Endothelial cell (in vitro differentiated cells): Measurements from ENCODE around the gene ZMIZ1. TPM values are rescaled to one million over a fixed set of nuclear protein-coding genes. Genes with fewer than 3 reads are reported as not detected.

Experiments used
- DNase-seq: peaks from one replicate; pipeline ENCODE4 v3.0.0; 2021; ENCODE audit warnings: low spot score
- H3K27ac Mint-ChIP-seq: one replicate; pipeline ENCODE4 v1.8.0; 2021; ENCODE audit warnings: mixed read lengths, inconsistent platforms; ENCODE audit not compliant: unreplicated experiment
- H3K27me3 Mint-ChIP-seq: one replicate; pipeline ENCODE4 v1.8.0; 2021; ENCODE audit warnings: mild to moderate bottlenecking, moderate library complexity, mixed read lengths, inconsistent platforms; ENCODE audit not compliant: unreplicated experiment
- H3K36me3 Mint-ChIP-seq: one replicate; pipeline ENCODE4 v1.8.0; 2021; ENCODE audit warnings: mild to moderate bottlenecking, low read depth, mixed read lengths, inconsistent platforms; ENCODE audit not compliant: unreplicated experiment
- H3K4me1 Mint-ChIP-seq: one replicate; pipeline ENCODE4 v1.8.0; 2021; ENCODE audit warnings: mild to moderate bottlenecking, mixed read lengths, inconsistent platforms; ENCODE audit not compliant: unreplicated experiment
- H3K4me3 Mint-ChIP-seq: one replicate; pipeline ENCODE4 v1.8.0; 2021; ENCODE audit warnings: mild to moderate bottlenecking, mixed read lengths, inconsistent platforms; ENCODE audit not compliant: unreplicated experiment
- H3K9me3 Mint-ChIP-seq: one replicate; pipeline ENCODE4 v1.8.0; 2021; ENCODE audit warnings: mixed read lengths, inconsistent platforms; ENCODE audit not compliant: unreplicated experiment
- CTCF ChIP-seq: fragments of 200-600 bp; sonication (generic); IDR thresholded peaks from one replicate; pipeline ENCODE4 v1.5.0; 2021; ENCODE audit warnings: antibody characterized with exemption; ENCODE audit not compliant: unreplicated experiment
- total RNA-seq: library from RNA; stranded (reverse); fragmentation: NEBNext Ultra II Directional; extraction: Animal tissue kit (Norgen Biotek cat#: 25700); gene quantifications from one replicate; pipeline ENCODE4 v1.2.1, GENCODE V29; 2021; ENCODE audit not compliant: unreplicated experiment

The ZMIZ1 gene
- total RNA-seq, 1 donor from 2014 or later: 102 TPM

GRCh38 chr10:79137826-79138225 lies 69.1 kb downstream of the ZMIZ1 start:
- DNase-seq: no peak
- no peak for TF ChIP-seq CTCF
- no peak overlapping the region for H3K27ac Mint-ChIP-seq

GRCh38 chr10:79138449-79139123 lies 69.8 kb downstream of the ZMIZ1 start:
- peaks cover 50% of the 10 kb centered on the region for H3K4me1 Mint-ChIP-seq
- TF ChIP-seq CTCF: no peak

More at GRCh38 chr10:79137826-79138225, 69.1 kb downstream of the ZMIZ1 start:
- peaks cover 22% of the 10 kb centered on the region for H3K27me3 Mint-ChIP-seq
- no peak overlapping the region for H3K4me3 Mint-ChIP-seq
- H3K9me3 Mint-ChIP-seq: no peaks in the 10 kb centered on the region
- peaks cover 21% of the 10 kb centered on the region for H3K36me3 Mint-ChIP-seq
- peaks cover 53% of the 10 kb centered on the region for H3K4me1 Mint-ChIP-seq

DNA sequence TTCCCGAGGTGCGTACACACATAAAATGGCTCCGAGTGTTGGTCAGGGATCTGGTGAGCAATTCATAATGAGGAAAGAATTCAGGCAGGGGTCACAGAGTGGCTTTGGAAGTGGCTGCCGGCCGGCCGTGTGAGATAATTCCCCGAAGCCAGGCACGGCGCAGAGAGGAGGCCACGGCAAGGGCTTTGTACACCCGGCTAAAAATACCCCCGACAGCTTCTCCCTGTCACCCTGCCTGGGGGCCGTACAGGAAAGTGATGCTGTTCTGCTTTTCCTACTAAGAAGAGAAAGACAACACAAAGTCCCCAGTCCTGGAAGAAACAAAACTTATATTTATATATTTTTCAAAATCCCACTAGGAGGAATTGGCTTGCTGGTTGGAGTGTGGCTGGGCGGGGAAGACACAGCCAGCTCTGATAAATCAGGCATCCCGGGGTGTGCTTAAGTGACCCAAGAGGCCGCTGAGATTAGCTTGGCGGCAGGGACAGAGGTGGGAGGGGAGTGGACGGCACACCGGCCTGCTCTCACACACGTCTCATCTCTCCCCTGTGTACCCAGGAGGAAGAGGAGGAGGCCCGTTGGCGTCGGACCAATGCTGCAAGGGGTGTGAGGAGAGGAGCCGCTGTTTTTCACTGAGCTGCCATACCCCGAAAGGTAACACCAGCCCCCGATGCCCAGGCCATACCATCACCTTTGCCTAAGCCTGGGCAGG lies 70.5 kb downstream of the ZMIZ1 start:
- peaks cover 51% of the 10 kb centered on the region for H3K4me1 Mint-ChIP-seq
- H3K4me3 Mint-ChIP-seq: peak overlapping the region; percentile 28
- TF ChIP-seq CTCF: no peak
- H3K9me3 Mint-ChIP-seq: no peaks in the 10 kb centered on the region
- DNase-seq: no peak
- peaks cover 19% of the 10 kb centered on the region for H3K27me3 Mint-ChIP-seq
- no peak overlapping the region for H3K27ac Mint-ChIP-seq
- H3K36me3 Mint-ChIP-seq: peaks cover 23% of the 10 kb centered on the region

More at GRCh38 chr10:79138449-79139123, 69.8 kb downstream of the ZMIZ1 start:
- Mint-ChIP-seq H3K27me3 (peaks cover 19% of the 10 kb centered on the region), H3K27ac (no peak overlapping the region), H3K9me3 (no peaks in the 10 kb centered on the region), H3K36me3 (peaks cover 23% of the 10 kb centered on the region), H3K4me3 (peak overlapping the region; percentile 28)
- no peak for DNase-seq

- no peaks in the 10 kb centered on the region for H3K9me3 Mint-ChIP-seq
- DNase-seq: no peak
- H3K27me3 Mint-ChIP-seq: peaks cover 21% of the 10 kb centered on the region
- peaks cover 56% of the 10 kb centered on the region for H3K4me1 Mint-ChIP-seq
- TF ChIP-seq CTCF: no peak
- peak overlapping the region; percentile 19 for H3K4me3 Mint-ChIP-seq
- peaks cover 23% of the 10 kb centered on the region for H3K36me3 Mint-ChIP-seq
- H3K27ac Mint-ChIP-seq: no peak overlapping the region
Observed at GRCh38 chr10:79140085-79140793, 71.5 kb downstream of the ZMIZ1 start.

- no peak overlapping the region for H3K27ac Mint-ChIP-seq
- DNase-seq: no peak
- no peaks in the 10 kb centered on the region for H3K9me3 Mint-ChIP-seq
- no peak overlapping the region for H3K4me3 Mint-ChIP-seq
- no peak for TF ChIP-seq CTCF
- peaks cover 23% of the 10 kb centered on the region for H3K36me3 Mint-ChIP-seq
- peaks cover 21% of the 10 kb centered on the region for H3K27me3 Mint-ChIP-seq
- H3K4me1 Mint-ChIP-seq: peaks cover 53% of the 10 kb centered on the region
Observed at GRCh38 chr10:79140855-79141254, 72.1 kb downstream of the ZMIZ1 start.
